ENCODE data around the gene FAM241A. TPM values are rescaled to one million over a fixed set of nuclear protein-coding genes. Genes with fewer than 3 reads are reported as not detected.

FAM241A gene
- total and polyA plus RNA-seq, 2 of the 13 experiments (the other 11 are each of a cell fraction or from before 2014, with no cell fraction given), result 0.61 to 0.69 TPM

- TF ChIP-seq CENPT (CRISPR knock-in tag; IDR thresholded peaks at IDR 0.05; ENCODE audit: low read depth), result peak; percentile 75; the same call in 1 of the 2 replicates
- peak; percentile 92; the same call in 1 of the 2 replicates for TF ChIP-seq ZNF343 (CRISPR knock-in tag; IDR thresholded peaks at IDR 0.05)
- peak; percentile 96 for TF ChIP-seq HDAC1 (CRISPR knock-in tag; IDR thresholded peaks at IDR 0.05)
- peak; percentile 97 to 99 for TF ChIP-seq POLR2A (IDR thresholded peaks at IDR 0.05; ENCODE audit: insufficient read depth in 1 of 2, low read depth in 2 of 2, low read length in 2 of 2)
- 0 out of 2 replicates have a peak, but pooled peaks have one; percentile 35 for TF ChIP-seq KLF12 (CRISPR knock-in tag; IDR thresholded peaks at IDR 0.05; ENCODE audit: borderline replicate concordance)
- TF ChIP-seq HNRNPLL (IDR thresholded peaks at IDR 0.05; ENCODE audit: low read depth, low read length, poor library complexity, severe bottlenecking), result peak; percentile 57
- 0 out of 2 replicates have a peak, but pooled peaks have one; percentile 56 for TF ChIP-seq ZBTB20 (CRISPR knock-in tag; IDR thresholded peaks at IDR 0.05; ENCODE audit: borderline replicate concordance, low read depth)
- TF ChIP-seq RBAK (CRISPR knock-in tag; IDR thresholded peaks at IDR 0.05), result no peak
- TF ChIP-seq TEAD3 (CRISPR knock-in tag; optimal IDR thresholded peaks at IDR 0.05; ENCODE audit: borderline replicate concordance), result no peak
- no peak for TF ChIP-seq TBL1XR1 (IDR thresholded peaks at IDR 0.05; ENCODE audit: borderline replicate concordance, low read length, partially characterized antibody)
- TF ChIP-seq ZNF550 (CRISPR knock-in tag; IDR thresholded peaks at IDR 0.05; ENCODE audit: borderline replicate concordance), result no peak; the same call in 1 of the 2 replicates
- 0 out of 2 replicates have a peak, but pooled peaks have one; percentile 9 for TF ChIP-seq KDM1A (CRISPR knock-in tag; IDR thresholded peaks at IDR 0.05)
- TF ChIP-seq SUZ12 (IDR thresholded peaks at IDR 0.05; ENCODE audit: low read depth, low read length), result no peak
- TF ChIP-seq CAMTA2 (CRISPR knock-in tag; IDR thresholded peaks at IDR 0.05; ENCODE audit: borderline replicate concordance), result no peak
- TF ChIP-seq IRF9 (CRISPR knock-in tag; IDR thresholded peaks at IDR 0.05; ENCODE audit: borderline replicate concordance), result peak; percentile 65; the same call in 1 of the 2 replicates
- no peak for TF ChIP-seq NR2F6 (IDR thresholded peaks at IDR 0.05)
- no peak for TF ChIP-seq NR2F6 (CRISPR knock-in tag; IDR thresholded peaks at IDR 0.05)
- peak; percentile 54; the same call in 1 of the 2 replicates for TF ChIP-seq ZBTB26 (CRISPR knock-in tag; IDR thresholded peaks at IDR 0.05; ENCODE audit: borderline replicate concordance)
- peak; percentile 68; the same call in 1 of the 2 replicates for TF ChIP-seq ZNF33B (CRISPR knock-in tag; IDR thresholded peaks at IDR 0.05)
- 0 out of 2 replicates have a peak, but pooled peaks have one; percentile 80 for TF ChIP-seq ZNF530 (CRISPR knock-in tag; IDR thresholded peaks at IDR 0.05; ENCODE audit: low read depth)
- peak; percentile 82 for TF ChIP-seq MXD4 (CRISPR knock-in tag; IDR thresholded peaks at IDR 0.05)
- peak; percentile 83; the same call in 1 of the 2 replicates for TF ChIP-seq ZNF501 (CRISPR knock-in tag; IDR thresholded peaks at IDR 0.05)
- no peak for TF ChIP-seq HCFC1 (IDR thresholded peaks at IDR 0.05; ENCODE audit: low read depth, low read length)
- no peak for TF ChIP-seq ZFAT (CRISPR knock-in tag; conservative IDR thresholded peaks at IDR 0.05)
- TF ChIP-seq NFYC (CRISPR knock-in tag; IDR thresholded peaks at IDR 0.05), result no peak
Observed at GRCh38 chr4:112231779-112232713, 86.8 kb downstream of the FAM241A start, which contains the start of gene AP1AR (continued).

All from HepG2 (cell line).